SKM-1 treated with dmso at 0.1 percent for 144 hours (cell line): Measurements from ENCODE around the gene TSPO.
A peak's percentile ranks its signal among the peaks of the same experiment; 100 is the strongest.
"Not testable (repeated sequence)": the region's sequence is repeated elsewhere in the genome, so short reads cannot be mapped to it uniquely, and the experiment has no call there.

ENCODE experiments used
- DNase-seq: peaks from one replicate; lab custom pipeline; 2025; ENCODE audit not compliant: unreplicated experiment; lab: John Stamatoyannopoulos, UW

The TSPO gene

DNA sequence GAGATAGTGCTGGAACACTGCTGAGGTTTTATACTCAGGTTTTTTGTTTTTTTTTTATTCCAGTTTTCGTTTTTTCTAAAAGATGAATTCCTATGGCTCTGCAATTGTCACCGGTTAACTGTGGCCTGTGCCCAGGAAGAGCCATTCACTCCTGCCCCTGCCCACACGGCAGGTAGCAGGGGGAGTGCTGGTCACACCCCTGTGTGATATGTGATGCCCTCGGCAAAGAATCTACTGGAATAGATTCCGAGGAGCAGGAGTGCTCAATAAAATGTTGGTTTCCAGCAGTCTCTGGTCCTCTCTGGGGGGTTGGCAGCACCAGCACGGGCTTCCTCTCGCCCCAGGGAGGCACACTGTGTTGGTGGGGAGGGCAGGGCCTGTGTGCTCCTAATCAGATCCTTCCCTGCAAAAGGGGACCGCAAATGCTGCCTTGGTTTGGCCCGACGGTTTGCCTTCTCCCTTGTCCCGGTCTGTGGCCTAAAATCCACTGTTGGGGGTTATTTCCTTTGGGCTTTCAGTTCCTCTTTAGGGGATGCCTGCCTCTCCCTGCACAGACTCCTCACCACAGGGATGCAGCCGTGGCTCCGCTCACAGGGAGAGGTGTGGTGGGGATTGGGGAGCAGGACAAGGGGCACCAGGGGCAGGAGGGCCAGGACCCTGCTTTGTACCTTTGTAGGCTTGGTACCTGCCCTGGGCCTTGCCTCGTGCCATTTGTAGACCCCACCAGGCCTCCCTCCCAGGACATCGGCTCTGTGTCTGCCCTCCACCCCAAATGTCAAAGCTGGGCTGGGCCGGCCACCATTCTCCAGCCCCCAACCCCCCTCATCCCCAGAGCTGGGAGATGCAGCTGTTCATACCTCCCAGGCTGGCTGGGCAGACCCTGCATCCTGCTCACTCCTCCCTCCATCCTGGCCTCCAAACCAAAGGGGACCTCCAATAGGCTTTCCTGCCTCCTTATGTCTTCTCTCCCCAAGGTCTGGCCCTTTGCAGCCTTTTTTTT is 21.6 kb upstream of the TSPO start:
- peak; percentile 25 for DNase-seq

DNA sequence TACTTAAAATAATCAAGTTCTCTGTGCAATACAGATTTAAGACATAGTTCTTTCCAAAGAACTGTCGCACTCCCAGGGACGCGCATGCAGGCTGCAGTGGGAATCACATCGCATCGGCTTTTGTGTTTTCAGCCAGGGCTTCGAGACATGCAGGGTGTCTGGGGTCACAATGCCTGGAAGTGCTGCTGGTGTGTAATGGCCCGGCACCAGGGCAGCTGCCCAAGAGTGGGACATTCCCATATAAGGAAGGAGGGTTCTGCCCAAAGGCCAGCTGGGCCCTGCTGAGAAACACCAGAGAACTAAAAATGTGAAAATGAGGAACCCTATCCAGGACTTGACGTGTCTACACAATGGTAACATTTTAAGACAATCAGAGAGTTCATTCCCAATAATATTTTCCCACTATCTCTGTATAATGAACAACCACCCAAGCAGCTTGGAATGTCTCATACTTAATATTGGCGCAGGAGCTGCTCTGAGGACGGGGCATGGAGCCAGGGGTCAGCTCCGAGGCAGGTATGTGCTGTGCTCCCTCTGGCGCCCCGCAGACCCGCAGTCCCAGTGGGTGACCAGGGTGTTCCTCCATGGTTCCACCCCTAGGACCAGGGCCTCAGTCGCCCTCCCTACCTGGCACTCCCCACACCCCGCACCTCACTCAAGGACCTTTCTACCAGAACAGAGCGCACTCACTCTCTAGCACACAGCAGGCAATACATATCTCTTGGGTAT is 19.4 kb upstream of the TSPO start:
- DNase-seq: no peak

DNA sequence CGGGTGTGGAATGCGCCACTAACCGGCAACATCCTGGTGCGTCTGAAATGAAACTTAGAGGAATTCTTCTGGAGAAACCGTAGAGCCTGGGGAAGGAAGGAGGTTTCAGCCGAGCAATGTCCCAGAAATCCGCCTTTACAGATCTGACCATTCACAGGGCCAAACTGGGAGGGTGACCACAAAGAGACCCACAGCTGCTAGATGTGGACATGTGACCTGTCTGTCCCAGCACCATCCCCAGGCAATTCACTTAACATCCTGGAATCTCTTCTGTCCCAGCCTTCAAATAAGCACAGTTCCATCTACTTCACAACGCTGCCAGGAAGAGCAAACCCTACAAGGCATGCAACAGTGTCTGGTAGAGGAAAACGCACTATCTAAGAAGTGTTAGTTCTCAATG is 18.0 kb upstream of the TSPO start:
- no peak for DNase-seq

DNA sequence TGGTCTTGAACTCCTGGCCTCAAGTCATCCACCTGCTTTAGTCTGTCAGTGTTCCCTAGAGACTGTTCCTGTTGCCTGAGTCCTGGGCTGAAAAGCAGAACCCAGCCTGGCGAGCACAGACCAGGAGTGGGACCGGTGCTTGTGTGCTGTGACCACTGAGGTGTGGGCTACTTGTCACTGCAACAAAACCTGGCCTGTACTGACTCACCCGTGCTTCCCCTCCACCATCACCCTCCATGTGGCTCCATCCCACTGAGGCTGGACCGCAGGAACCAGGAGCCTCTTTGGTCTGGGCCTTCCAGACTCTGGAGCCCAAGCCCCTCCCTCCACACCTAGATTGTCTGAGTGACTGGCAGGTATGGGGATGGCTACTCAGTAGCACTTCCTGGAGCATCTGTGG is 16.8 kb upstream of the TSPO start:
- no peak for DNase-seq

- DNase-seq: no peak
Observed at GRCh38 chr22:43135565-43135964, 15.8 kb upstream of the TSPO start.

- DNase-seq: no peak
Observed at GRCh38 chr22:43136255-43136654, 15.1 kb upstream of the TSPO start.

GRCh38 chr22:43136801-43137200 is 14.6 kb upstream of the TSPO start:
- no peak for DNase-seq

DNA sequence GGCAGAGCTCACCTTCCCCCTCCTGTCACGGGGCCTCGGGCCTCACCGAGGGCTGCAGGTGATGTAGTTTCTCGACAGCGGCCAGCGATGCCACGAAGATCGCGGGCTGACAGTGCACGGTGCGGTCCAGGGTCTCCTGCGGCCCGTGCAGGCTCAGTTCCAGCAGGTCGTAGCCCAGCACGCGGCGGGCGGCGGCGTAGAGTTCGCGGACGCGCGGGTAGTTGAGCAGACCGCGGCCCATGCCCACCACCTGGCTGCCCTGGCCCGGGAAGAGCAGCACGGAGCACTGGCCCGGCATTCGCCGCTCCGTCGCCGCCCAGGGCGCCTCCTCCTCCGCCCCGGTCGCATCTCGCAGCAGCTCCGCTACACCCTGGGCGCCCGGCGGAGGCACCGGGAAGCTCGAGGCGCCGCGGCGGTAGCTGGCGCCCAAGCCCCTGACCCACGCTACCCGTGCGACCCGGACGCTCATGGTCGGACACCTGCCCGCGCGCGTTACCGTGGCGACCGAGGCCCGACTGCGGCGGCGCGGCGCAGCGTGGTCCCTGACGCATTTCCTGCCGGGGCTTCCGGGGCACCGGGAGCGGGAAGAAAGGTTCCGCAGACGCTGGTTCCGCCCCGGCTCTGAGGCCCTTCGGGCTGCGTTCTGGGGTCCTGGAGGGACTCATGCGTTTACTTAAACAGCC is 8.3 kb upstream of the TSPO start, which contains the start of gene MCAT:
Gene MCAT (minus strand): TSS at position 519 of the 683 bp plus-strand sequence. CDS start 50 bp downstream, at position 469.
- peak; percentile 72 for DNase-seq

DNA sequence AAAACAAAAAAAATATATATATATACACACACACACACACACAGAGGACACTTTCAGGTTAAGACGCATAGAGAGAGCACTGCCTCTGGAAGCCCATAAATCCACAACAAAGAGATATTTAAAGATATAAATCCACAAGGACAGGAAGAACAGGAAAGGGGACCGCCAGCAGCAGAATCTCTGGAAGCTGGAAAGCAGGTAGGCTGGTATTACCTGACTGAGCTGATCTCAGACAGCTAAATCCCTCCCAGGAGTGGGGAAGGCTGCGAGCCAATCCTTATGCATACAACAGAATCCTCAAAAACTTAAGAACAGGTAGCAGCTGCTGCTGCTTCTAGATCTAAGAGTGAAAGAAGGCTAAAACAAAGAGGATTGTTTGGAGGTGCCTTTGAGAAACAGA is 6.4 kb upstream of the TSPO start:
- DNase-seq: no peak

GRCh38 chr22:43145371-43145770 is 6.0 kb upstream of the TSPO start:
- DNase-seq: not testable (repeated sequence)

DNA sequence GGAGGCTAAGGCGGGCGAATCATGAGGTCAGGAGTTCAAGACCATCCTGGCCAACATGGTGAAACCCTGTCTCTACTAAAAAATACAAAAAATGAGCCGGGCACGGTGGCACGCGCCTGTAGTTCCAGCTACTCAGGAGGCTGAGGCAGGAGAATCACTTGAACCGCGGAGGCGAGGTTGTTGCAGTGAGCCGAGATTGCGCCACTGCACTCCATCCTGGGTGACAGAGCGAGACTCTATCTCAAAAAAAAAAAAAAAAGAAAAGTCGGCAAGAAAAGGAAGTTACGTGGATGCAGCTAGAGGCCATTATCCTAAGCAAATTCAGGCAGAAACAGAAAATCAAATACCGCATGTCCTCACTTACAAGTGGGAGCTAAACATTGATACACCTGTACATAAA is 5.0 kb upstream of the TSPO start:
- peak; percentile 27 for DNase-seq

GRCh38 chr22:43147821-43148220 is 3.5 kb upstream of the TSPO start:
- peak; percentile 76 for DNase-seq

- no peak for DNase-seq
Observed at GRCh38 chr22:43148581-43148980, 2.8 kb upstream of the TSPO start.

DNA sequence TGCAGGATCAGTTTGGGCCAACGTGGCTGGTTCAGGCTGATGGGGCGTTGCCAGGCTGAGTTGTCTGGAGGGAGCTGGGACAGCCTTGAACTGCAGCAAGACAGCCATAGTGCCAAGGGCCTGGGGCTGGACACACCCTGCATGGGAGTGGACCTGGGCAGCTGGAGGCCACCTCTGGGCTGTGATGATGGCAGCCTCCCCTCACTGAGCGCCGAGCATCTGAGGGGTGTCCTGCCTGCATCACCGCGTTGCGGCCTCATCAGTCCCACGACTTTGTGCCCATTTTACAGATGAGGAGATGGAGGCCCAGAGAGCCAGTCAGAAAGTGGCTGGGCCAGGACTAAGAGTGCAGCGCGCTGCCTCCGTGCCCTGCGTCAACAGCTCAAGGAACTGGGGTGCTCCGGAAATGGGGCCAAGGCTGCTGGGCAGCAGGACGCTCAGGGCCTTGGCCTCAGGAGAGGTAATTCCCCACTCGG is 590 bp upstream of the TSPO start:
- no peak for DNase-seq

GRCh38 chr22:43152003-43152356 is 621 bp downstream of the TSPO start:
- no peak for DNase-seq

GRCh38 chr22:43152357-43153071 is 1.2 kb downstream of the TSPO start:
- DNase-seq: no peak

- DNase-seq: no peak
Observed at GRCh38 chr22:43153899-43154298, 2.5 kb downstream of the TSPO start.

- DNase-seq: no peak
Observed at GRCh38 chr22:43154887-43155536, 3.7 kb downstream of the TSPO start.

- DNase-seq: no peak
Observed at GRCh38 chr22:43155789-43156188, 4.4 kb downstream of the TSPO start.

DNA sequence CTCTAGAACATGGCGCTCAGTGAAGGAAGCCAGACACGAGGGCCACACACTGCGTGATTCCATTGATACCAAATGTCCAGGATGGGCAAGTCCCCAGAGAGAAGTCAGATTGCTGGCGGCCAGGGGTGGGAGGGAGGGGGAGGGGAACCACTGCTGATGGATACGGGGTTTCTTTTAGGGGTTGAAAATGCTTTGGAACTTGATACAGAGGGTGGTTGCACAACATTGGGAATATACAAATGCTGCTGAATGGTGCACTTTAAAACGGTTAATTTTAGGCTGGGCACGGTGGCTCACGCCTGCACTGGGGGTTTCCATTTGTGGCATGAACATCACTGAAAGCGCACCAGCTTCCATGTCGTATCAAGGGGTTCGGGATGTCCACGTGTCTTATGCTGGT is 5.1 kb downstream of the TSPO start:
- DNase-seq: no peak
